Osteocyte (in vitro differentiated cells): Measurements from ENCODE around the gene NEXN. TPM values are rescaled to one million over a fixed set of nuclear protein-coding genes. Genes with fewer than 3 reads are reported as not detected.

Experiments used
- DNase-seq: peaks from one replicate; pipeline ENCODE4 v3.0.0; 2021; ENCODE audit warnings: mixed read lengths; ENCODE audit not compliant: unreplicated experiment; ENCODE audit errors: extremely low spot score
- H3K27ac Mint-ChIP-seq: one replicate; pipeline ENCODE4 v1.8.0; 2021; ENCODE audit warnings: mild to moderate bottlenecking, mixed read lengths; ENCODE audit not compliant: unreplicated experiment
- H3K27me3 Mint-ChIP-seq: one replicate; pipeline ENCODE4 v1.8.0; 2021; ENCODE audit warnings: mixed read lengths; ENCODE audit not compliant: unreplicated experiment
- H3K36me3 Mint-ChIP-seq: one replicate; pipeline ENCODE4 v1.8.0; 2021; ENCODE audit warnings: mixed read lengths; ENCODE audit not compliant: unreplicated experiment
- H3K4me1 Mint-ChIP-seq: one replicate; pipeline ENCODE4 v1.8.0; 2021; ENCODE audit warnings: mixed read lengths; ENCODE audit not compliant: unreplicated experiment
- H3K4me3 Mint-ChIP-seq: one replicate; pipeline ENCODE4 v1.8.0; 2021; ENCODE audit warnings: mild to moderate bottlenecking, moderate library complexity, mixed read lengths; ENCODE audit not compliant: unreplicated experiment
- H3K9me3 Mint-ChIP-seq: one replicate; pipeline ENCODE4 v1.8.0; 2021; ENCODE audit warnings: mixed read lengths; ENCODE audit not compliant: unreplicated experiment
- CTCF ChIP-seq: fragments of 200-600 bp; sonication (generic); IDR thresholded peaks from 2 replicates; pipeline ENCODE4 v1.5.0; 2021; ENCODE audit warnings: antibody characterized with exemption, mild to moderate bottlenecking, moderate library complexity
- total RNA-seq: library from RNA; stranded (reverse); gene quantifications from 2 replicates; pipeline ENCODE4 v1.2.1, GENCODE V29; 2021

Gene NEXN
- total RNA-seq, 1 donor from 2014 or later, result 19.3 TPM

GRCh38 chr1:77938651-77939050, 50.2 kb downstream of the NEXN start:
- no peak for TF ChIP-seq CTCF
- H3K4me3 Mint-ChIP-seq, result no peak overlapping the region
- H3K27me3 Mint-ChIP-seq, result no peaks in the 10 kb centered on the region
- DNase-seq, result no peak
- no peak overlapping the region for H3K27ac Mint-ChIP-seq
- H3K9me3 Mint-ChIP-seq, result no peaks in the 10 kb centered on the region
- H3K36me3 Mint-ChIP-seq, result peaks cover 58% of the 10 kb centered on the region
- H3K4me1 Mint-ChIP-seq, result peaks cover 9% of the 10 kb centered on the region

- no peak for DNase-seq
- H3K9me3 Mint-ChIP-seq, result no peaks in the 10 kb centered on the region
- no peak for TF ChIP-seq CTCF
- no peak overlapping the region for H3K4me3 Mint-ChIP-seq
- peaks cover 53% of the 10 kb centered on the region for H3K36me3 Mint-ChIP-seq
- no peak overlapping the region for H3K27ac Mint-ChIP-seq
- H3K4me1 Mint-ChIP-seq, result peaks cover 9% of the 10 kb centered on the region
- no peaks in the 10 kb centered on the region for H3K27me3 Mint-ChIP-seq
Observed at GRCh38 chr1:77940921-77941570, 52.6 kb downstream of the NEXN start.

- DNase-seq, result no peak
- no peak for TF ChIP-seq CTCF
- peaks cover 57% of the 10 kb centered on the region for H3K36me3 Mint-ChIP-seq
- H3K4me3 Mint-ChIP-seq, result no peak overlapping the region
- H3K27me3 Mint-ChIP-seq, result no peaks in the 10 kb centered on the region
- peak overlapping the region; percentile 68 for H3K27ac Mint-ChIP-seq
- no peaks in the 10 kb centered on the region for H3K9me3 Mint-ChIP-seq
- H3K4me1 Mint-ChIP-seq, result peaks cover 9% of the 10 kb centered on the region
Observed at GRCh38 chr1:77942400-77943140, 54.1 kb downstream of the NEXN start.

GRCh38 chr1:77945345-77945744, 56.9 kb downstream of the NEXN start:
- DNase-seq, result no peak
- Mint-ChIP-seq H3K36me3 (peaks cover 53% of the 10 kb centered on the region), H3K27ac (no peak overlapping the region), H3K4me1 (peaks cover 28% of the 10 kb centered on the region), H3K4me3 (no peak overlapping the region), H3K27me3 (no peaks in the 10 kb centered on the region), H3K9me3 (no peaks in the 10 kb centered on the region)
- no peak for TF ChIP-seq CTCF

GRCh38 chr1:77948841-77949424, 60.5 kb downstream of the NEXN start:
- Mint-ChIP-seq H3K27me3 (no peaks in the 10 kb centered on the region), H3K4me1 (peaks cover 20% of the 10 kb centered on the region), H3K27ac (peak overlapping the region; percentile 50), H3K9me3 (no peaks in the 10 kb centered on the region), H3K4me3 (no peak overlapping the region), H3K36me3 (peaks cover 43% of the 10 kb centered on the region)
- peak; percentile 36 for TF ChIP-seq CTCF
- no peak for DNase-seq
